SK-N-SH (cell line): ENCODE measurements around the gene MCF2L2. TPM values are rescaled to one million over a fixed set of nuclear protein-coding genes. Genes with fewer than 3 reads are reported as not detected.

Source experiments
- CTCF ChIA-PET: fragments of 300-600, 350-600 bp; formaldehyde crosslinking; extraction: SDS; loops from one replicate; lab custom pipeline; 2021; lab: Yijun Ruan, JAX
- POLR2A ChIA-PET: fragments of 350-600 bp; sonication (Branson Sonifier 250); formaldehyde crosslinking; extraction: SDS; loops from one replicate; lab custom pipeline; 2020; ENCODE audit warnings: antibody characterized with exemption, inconsistent platforms; lab: Yijun Ruan, JAX
- DNase-seq: peaks from one replicate; pipeline ENCODE4 v3.0.0; 2012
- H2AFZ ChIP-seq: fragments of 200-600 bp; sonication (generic); 2 replicates; pipeline ENCODE4 v1.8.1; 2016; ENCODE audit warnings: antibody characterized with exemption, mild to moderate bottlenecking, low read depth
- H3F3A ChIP-seq: fragments of 200-600 bp; sonication (generic); replicated peaks from 2 replicates; pipeline ENCODE3; 2016; ENCODE audit warnings: antibody characterized with exemption, mild to moderate bottlenecking; ENCODE audit not compliant: insufficient read depth
- H3K27ac ChIP-seq, 2 experiments: fragments of 200-500 bp in 1 of 2; fragments of 200-600 bp in 1 of 2; sonication (Bioruptor generic) in 1 of 2; sonication (generic), shearing (Covaris generic) in 1 of 2; 2 replicates each; pipeline versions ENCODE4 v1.5.1 to v1.6.1; 2014 to 2016; ENCODE audit warnings: low read depth in 2 of 2, inconsistent platforms in 1 of 2, low read length in 1 of 2, mild to moderate bottlenecking in 1 of 2, mixed read lengths in 1 of 2
- H3K27me3 ChIP-seq: fragments of 200-600 bp; sonication (generic), shearing (Covaris generic); 2 replicates; pipeline ENCODE4 v1.6.1; 2016; ENCODE audit warnings: mixed run types; ENCODE audit not compliant: insufficient read depth
- H3K36me3 ChIP-seq, 2 experiments: fragments of 200-500 bp in 1 of 2; fragments of 200-600 bp in 1 of 2; sonication (Bioruptor generic) in 1 of 2; sonication (generic) in 1 of 2; replicated peaks in 1 of 2; 2 replicates each; pipeline versions ENCODE3 to v1.5.1; 2014 to 2016; ENCODE audit warnings: low read length in 1 of 2, mild to moderate bottlenecking in 1 of 2; ENCODE audit not compliant: insufficient read depth in 2 of 2, control insufficient read depth in 1 of 2
- H3K4me1 ChIP-seq, 2 experiments: fragments of 200-500 bp in 1 of 2; fragments of 200-600 bp in 1 of 2; sonication (Bioruptor generic) in 1 of 2; sonication (generic), shearing (Covaris generic) in 1 of 2; 2 replicates each; pipeline versions ENCODE4 v1.5.1 to v1.6.1; 2014 to 2016; ENCODE audit warnings: low read depth in 1 of 2, low read length in 1 of 2, mixed run types in 1 of 2; ENCODE audit not compliant: insufficient read depth in 2 of 2, control insufficient read depth in 1 of 2
- H3K4me2 ChIP-seq: fragments of 200-600 bp; sonication (generic), shearing (Covaris generic); 2 replicates; pipeline ENCODE4 v1.6.1; 2017; ENCODE audit warnings: mixed run types
- H3K4me3 ChIP-seq, 2 experiments: fragments of 200-500 bp in 1 of 2; fragments of 200-600 bp in 1 of 2; sonication (Bioruptor generic) in 1 of 2; sonication (generic), shearing (Covaris generic) in 1 of 2; 2 replicates each; pipeline versions ENCODE4 v1.5.1 to v1.8.1; 2014 to 2016; ENCODE audit warnings: low read depth in 2 of 2, inconsistent platforms in 1 of 2, low read length in 1 of 2, mild to moderate bottlenecking in 1 of 2, mixed read lengths in 1 of 2, moderate library complexity in 1 of 2
- H3K79me2 ChIP-seq: fragments of 200-600 bp; sonication (generic); 2 replicates; pipeline ENCODE4 v1.8.1; 2017; ENCODE audit warnings: mild to moderate bottlenecking; ENCODE audit not compliant: insufficient read depth
- H3K9ac ChIP-seq: fragments of 200-600 bp; sonication (generic); 2 replicates; pipeline ENCODE4 v1.6.1; 2017; ENCODE audit warnings: mixed run types
- H3K9me2 ChIP-seq: fragments of 200-600 bp; sonication (generic); 2 replicates; pipeline ENCODE4 v1.6.1; 2017; ENCODE audit warnings: mixed run types
- H3K9me3 ChIP-seq: fragments of 200-600 bp; sonication (generic); 2 replicates; pipeline ENCODE4 v1.6.1; 2017; ENCODE audit warnings: mixed run types, mild to moderate bottlenecking, moderate library complexity
- H4K20me1 ChIP-seq: fragments of 200-600 bp; sonication (generic); 2 replicates; pipeline ENCODE4 v1.6.1; 2017; ENCODE audit warnings: mild to moderate bottlenecking, mixed run types; ENCODE audit not compliant: insufficient read depth
- CHD2 ChIP-seq: fragments of 150-350 bp; IDR thresholded peaks from 2 replicates; pipeline ENCODE4 v1.6.1; 2018; ENCODE audit warnings: low read length; ENCODE audit not compliant: partially characterized antibody
- EP300 ChIP-seq, 2 experiments: IDR thresholded peaks; 2 replicates each; pipeline versions ENCODE4 v1.4.0 to v1.6.1; 2012; ENCODE audit warnings: borderline replicate concordance in 1 of 2, low read depth in 1 of 2, low read length in 1 of 2
- FOXJ3 ChIP-seq: sonication (generic); formaldehyde crosslinking; IDR thresholded peaks from 2 replicates; pipeline ENCODE4 v1.5.1; 2020; ENCODE audit warnings: mild to moderate bottlenecking, missing genetic modification reagents
- FOXM1 ChIP-seq: IDR thresholded peaks from 2 replicates; pipeline ENCODE4 v1.4.0; 2012; ENCODE audit warnings: low read depth, mild to moderate bottlenecking
- GABPA ChIP-seq: IDR thresholded peaks from 2 replicates; pipeline ENCODE4 v1.4.0; 2012; ENCODE audit warnings: low read depth, mild to moderate bottlenecking
- GATA2 ChIP-seq: sonication (generic); formaldehyde crosslinking; IDR thresholded peaks from 2 replicates; pipeline ENCODE4 v1.5.0; 2020; ENCODE audit warnings: mild to moderate bottlenecking, missing genetic modification reagents
- JUND ChIP-seq: IDR thresholded peaks from 2 replicates; pipeline ENCODE4 v1.4.0; 2012
- MEF2A ChIP-seq: IDR thresholded peaks from 2 replicates; pipeline ENCODE4 v1.4.0; 2012; ENCODE audit warnings: low read depth, borderline replicate concordance
- MXI1 ChIP-seq: IDR thresholded peaks from 2 replicates; pipeline ENCODE4 v1.6.1; 2012; ENCODE audit warnings: mild to moderate bottlenecking, low read depth, low read length, improper control_type of control experiment
- NFIC ChIP-seq: IDR thresholded peaks from 2 replicates; pipeline ENCODE4 v1.4.0; 2012; ENCODE audit warnings: borderline replicate concordance
- REST ChIP-seq: IDR thresholded peaks from 2 replicates; pipeline ENCODE4 v1.6.1; 2012; ENCODE audit warnings: mild to moderate bottlenecking, low read depth, low read length, moderate library complexity
- RXRA ChIP-seq: IDR thresholded peaks from 2 replicates; pipeline ENCODE4 v1.4.0; 2012; ENCODE audit warnings: low read depth, mild to moderate bottlenecking, borderline replicate concordance
- SIN3A ChIP-seq: IDR thresholded peaks from 2 replicates; pipeline ENCODE4 v1.6.1; 2012; ENCODE audit warnings: low read depth, mild to moderate bottlenecking, low read length, moderate library complexity, borderline replicate concordance
- SMC3 ChIP-seq: IDR thresholded peaks from 2 replicates; pipeline ENCODE4 v1.6.1; 2012; ENCODE audit warnings: low read depth, low read length, improper control_type of control experiment
- TAF1 ChIP-seq: IDR thresholded peaks from 2 replicates; pipeline ENCODE4 v1.6.1; 2012; ENCODE audit warnings: low read depth, mild to moderate bottlenecking, low read length, moderate library complexity, borderline replicate concordance
- TCF12 ChIP-seq: IDR thresholded peaks from 2 replicates; pipeline ENCODE4 v1.4.0; 2012
- YY1 ChIP-seq: IDR thresholded peaks from 2 replicates; pipeline ENCODE4 v1.4.0; 2012; ENCODE audit warnings: low read depth, mild to moderate bottlenecking
- ZBTB33 ChIP-seq: IDR thresholded peaks from 2 replicates; pipeline ENCODE4 v1.4.0; 2012; ENCODE audit warnings: low read depth, borderline replicate concordance
- WGBS: methylation state at CpG from one replicate; pipeline ENCODE4 v1.1.6; 2017; ENCODE audit warnings: low lambda C conversion rate; 5-methylcytosine and 5-hydroxymethylcytosine counted together
- polyA plus RNA-seq, 3 experiments: library from polyadenylated mRNA; depleted of rRNA; stranded (reverse); fragments of >200 nt; gene quantifications; 2 replicates each; pipeline ENCODE4 v1.2.3, GENCODE V29; 2012
- TF ChIP-seq, protein P1 (sequence below): fragments of 150-350 bp; IDR thresholded peaks from 2 replicates; pipeline ENCODE4 v1.6.1; 2017; ENCODE audit warnings: antibody characterized with exemption, low read length, low read depth, borderline replicate concordance

Gene MCF2L2
- polyA plus RNA-seq, 1 of the 3 experiments (the other 2 are of a cell fraction) = 0.56 TPM

GRCh38 chr3:183340222-183340621, 88.2 kb downstream of the MCF2L2 start:
- no peaks in the 10 kb centered on the region for H3K79me2 ChIP-seq
- DNase-seq = no peak
- no peaks in the 10 kb centered on the region for H3K27me3 ChIP-seq
- TF ChIP-seq TCF12 (no peak), REST (no peak), GATA2 (CRISPR knock-in tag) (no peak), RXRA (no peak), JUND (no peak), CHD2 (no peak), NFIC (no peak), ZBTB33 (no peak), MEF2A (no peak), SIN3A (no peak), FOXM1 (no peak), TAF1 (no peak), MXI1 (no peak), EP300 (IDR thresholded peaks at IDR 0.05; ENCODE audit: borderline replicate concordance in 1 of 2, low read depth in 1 of 2, low read length in 1 of 2) (no peak), YY1 (no peak), SMC3 (no peak), GABPA (no peak), FOXJ3 (CRISPR knock-in tag) (no peak)
- TF ChIP-seq, protein P1, sequence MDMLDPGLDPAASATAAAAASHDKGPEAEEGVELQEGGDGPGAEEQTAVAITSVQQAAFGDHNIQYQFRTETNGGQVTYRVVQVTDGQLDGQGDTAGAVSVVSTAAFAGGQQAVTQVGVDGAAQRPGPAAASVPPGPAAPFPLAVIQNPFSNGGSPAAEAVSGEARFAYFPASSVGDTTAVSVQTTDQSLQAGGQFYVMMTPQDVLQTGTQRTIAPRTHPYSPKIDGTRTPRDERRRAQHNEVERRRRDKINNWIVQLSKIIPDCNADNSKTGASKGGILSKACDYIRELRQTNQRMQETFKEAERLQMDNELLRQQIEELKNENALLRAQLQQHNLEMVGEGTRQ = no peak
- 93% methylated on average over 2 of the region's 2 CpGs for WGBS
- CTCF ChIA-PET = no interaction called here
- POLR2A ChIA-PET = no interaction called here
- H4K20me1 ChIP-seq = no peaks in the 10 kb centered on the region
- no peak overlapping the region for H3K27ac ChIP-seq
- H3K9me2 ChIP-seq = no peaks in the 10 kb centered on the region
- no peaks in the 10 kb centered on the region for H3F3A ChIP-seq
- H3K4me3 ChIP-seq = no peak overlapping the region
- 0 out of 2 replicates have a peak, but pooled peaks cover 3% of the 10 kb centered on the region for H3K9me3 ChIP-seq
- no peaks in the 10 kb centered on the region; a peak in 1 of 4 replicates for H3K4me1 ChIP-seq
- H3K4me2 ChIP-seq = no peak overlapping the region
- H2AFZ ChIP-seq = no peak overlapping the region
- H3K9ac ChIP-seq = no peak overlapping the region
- H3K36me3 ChIP-seq = no peaks in the 10 kb centered on the region
